Dermis blood vessel endothelial cell (primary cell): ENCODE results near the gene OAS2. TPM values are rescaled to one million over a fixed set of nuclear protein-coding genes. Genes with fewer than 3 reads are reported as not detected.
"Not testable (repeated sequence)": the region's sequence is repeated elsewhere in the genome, so short reads cannot be mapped to it uniquely, and the experiment has no call there.

ENCODE experiments used
- DNase-seq: peaks from one replicate; pipeline ENCODE4 v3.0.0; 2010
- total RNA-seq: library from RNA; depleted of rRNA; stranded (reverse); fragments of >200 nt; gene quantifications from 2 replicates; pipeline ENCODE4 v1.2.3, GENCODE V29; 2014

OAS2 gene
- total RNA-seq, 1 donor from 2014 or later: 7.5 TPM

GRCh38 chr12:112950701-112951100, 27.6 kb upstream of the OAS2 start:
- no peak for DNase-seq

- DNase-seq: not testable (repeated sequence)
These were observed 21.2 kb upstream of the OAS2 start for GRCh38 chr12:112957125-112957524.

GRCh38 chr12:112961074-112961473, 17.2 kb upstream of the OAS2 start:
- DNase-seq: no peak

GRCh38 chr12:112961536-112961935, 16.8 kb upstream of the OAS2 start:
- DNase-seq: no peak

DNA sequence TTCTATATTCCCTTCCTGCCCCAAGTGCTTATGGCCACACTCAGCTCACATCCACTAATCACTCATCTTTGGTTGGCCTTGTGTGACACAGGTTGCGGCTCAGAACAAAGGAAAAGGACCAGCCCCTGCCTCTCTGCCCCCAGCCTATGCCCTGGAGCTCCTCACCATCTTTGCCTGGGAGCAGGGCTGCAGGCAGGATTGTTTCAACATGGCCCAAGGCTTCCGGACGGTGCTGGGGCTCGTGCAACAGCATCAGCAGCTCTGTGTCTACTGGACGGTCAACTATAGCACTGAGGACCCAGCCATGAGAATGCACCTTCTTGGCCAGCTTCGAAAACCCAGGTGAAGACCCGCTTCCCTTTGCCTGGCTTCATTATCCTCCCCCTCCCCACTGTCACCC, 15.8 kb upstream of the OAS2 start:
- DNase-seq: no peak

GRCh38 chr12:112963227-112963861, 15.0 kb upstream of the OAS2 start:
- DNase-seq: no peak

GRCh38 chr12:112964067-112964670, 14.2 kb upstream of the OAS2 start:
- no peak for DNase-seq

GRCh38 chr12:112964915-112965314, 13.4 kb upstream of the OAS2 start:
- DNase-seq: no peak

GRCh38 chr12:112965643-112966042, 12.7 kb upstream of the OAS2 start:
- DNase-seq: no peak

- no peak for DNase-seq
These were observed 11.0 kb upstream of the OAS2 start for GRCh38 chr12:112967306-112967705.

GRCh38 chr12:112967858-112968257, 10.5 kb upstream of the OAS2 start:
- DNase-seq: no peak

- no peak for DNase-seq
These were observed 8.6 kb upstream of the OAS2 start for GRCh38 chr12:112969547-112970306.

- no peak for DNase-seq
These were observed 7.9 kb upstream of the OAS2 start for GRCh38 chr12:112970391-112970790.

GRCh38 chr12:112971248-112971647, 7.1 kb upstream of the OAS2 start:
- DNase-seq: peak; percentile 85

DNA sequence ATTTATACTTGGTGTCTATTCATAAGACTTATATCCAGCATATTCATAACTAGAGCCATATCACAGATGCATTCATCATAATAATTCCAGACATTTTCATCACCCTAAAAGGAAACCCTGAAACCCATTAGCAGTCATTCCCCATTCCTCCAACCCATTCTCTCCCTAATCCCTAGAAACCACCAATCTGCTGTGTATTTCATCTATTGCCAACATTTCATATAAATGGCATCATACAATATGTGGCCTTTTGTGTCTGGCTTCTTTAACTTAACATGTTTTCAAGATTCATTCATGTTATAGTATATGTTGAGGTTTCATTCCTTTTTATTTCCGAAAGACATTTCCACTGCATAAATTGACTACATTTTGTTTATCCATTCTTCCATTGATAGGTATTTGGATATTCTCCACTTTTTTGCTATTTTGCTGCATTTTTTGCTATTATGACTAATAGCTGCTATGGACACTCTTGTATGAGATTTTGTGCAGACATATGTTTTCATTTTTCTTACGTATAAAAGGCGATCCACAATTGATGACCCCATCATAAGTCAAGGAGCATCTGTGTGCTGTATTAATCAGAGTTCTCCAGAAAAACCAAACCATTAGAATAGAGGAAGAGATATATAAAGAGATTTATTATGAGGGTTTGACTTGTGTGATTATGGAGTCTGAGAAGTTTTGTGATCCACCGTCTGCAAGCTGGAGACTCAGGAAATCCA, 5.1 kb upstream of the OAS2 start:
- no peak for DNase-seq

DNA sequence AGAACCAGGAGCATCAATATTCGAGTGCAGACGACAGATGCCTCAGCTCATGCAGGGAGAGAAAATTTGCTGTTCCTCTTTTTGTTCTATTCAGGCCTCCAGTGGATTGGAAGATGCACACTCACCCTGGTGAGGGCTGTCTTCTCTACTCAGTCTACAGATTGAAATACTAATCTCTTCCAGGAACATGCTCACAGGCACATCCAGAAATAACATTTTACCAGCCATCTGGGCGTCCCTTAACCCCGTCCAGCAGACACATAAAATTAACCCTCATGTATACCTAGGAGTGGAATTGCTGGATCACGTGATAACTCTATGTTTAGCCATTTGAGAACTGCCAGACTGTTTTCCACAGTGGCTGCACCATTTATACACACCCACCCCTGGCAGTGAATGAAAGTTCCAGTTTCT, 4.5 kb upstream of the OAS2 start:
- peak; percentile 13 for DNase-seq

- DNase-seq: no peak
These were observed 3.4 kb upstream of the OAS2 start for GRCh38 chr12:112974904-112975303.

DNA sequence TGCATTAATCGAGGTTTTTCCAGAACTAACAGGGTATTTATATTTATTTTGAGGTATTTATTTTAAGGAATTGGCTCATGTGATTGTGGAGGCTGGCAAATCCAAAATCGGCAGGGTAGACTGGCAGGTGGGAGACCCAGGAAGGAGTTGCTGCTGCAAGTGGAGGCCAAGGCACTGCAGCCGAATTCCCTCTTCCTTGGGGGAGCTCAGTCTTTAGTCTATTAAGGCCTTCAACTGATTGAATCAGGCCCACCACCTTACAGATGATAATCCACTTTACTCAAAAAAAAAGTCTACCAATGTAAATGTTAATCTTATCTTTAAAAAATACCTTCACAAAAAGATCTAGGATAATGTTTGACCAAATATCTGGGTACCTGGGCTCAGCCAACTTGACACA, 1.2 kb upstream of the OAS2 start:
- DNase-seq: no peak

GRCh38 chr12:112977641-112978040, 678 bp upstream of the OAS2 start:
- DNase-seq: peak; percentile 48

DNA sequence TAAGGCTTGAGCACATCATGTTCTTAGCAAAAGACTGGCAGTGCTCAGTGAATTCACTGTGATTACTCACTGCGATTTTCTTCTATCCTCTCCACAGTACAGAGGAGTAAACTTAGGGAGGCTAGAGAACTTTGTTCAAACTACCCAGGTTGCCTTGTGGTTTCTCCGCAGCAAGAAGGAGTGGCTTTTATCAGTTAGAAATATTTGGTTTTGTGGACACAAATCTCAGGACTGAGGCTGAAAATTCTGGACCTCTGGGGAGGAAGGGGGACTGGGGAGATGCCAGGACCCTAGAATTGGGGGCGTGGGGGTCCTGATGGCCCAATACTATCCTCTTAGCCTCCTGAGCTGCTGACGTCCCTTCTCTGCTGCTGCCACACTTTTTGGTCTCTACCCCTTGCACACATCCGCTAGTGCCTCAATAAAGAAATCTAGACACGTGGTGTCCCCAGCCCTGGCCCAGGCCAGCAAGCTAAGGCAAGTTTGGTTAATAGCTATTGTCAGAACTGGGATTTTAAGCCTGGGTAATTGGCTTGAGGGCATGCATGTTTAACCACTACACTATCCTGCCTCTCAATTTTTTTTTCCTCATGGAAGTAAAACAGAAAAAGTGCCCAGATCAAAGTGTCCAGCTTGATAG, 842 bp downstream of the OAS2 start:
- no peak for DNase-seq

DNA sequence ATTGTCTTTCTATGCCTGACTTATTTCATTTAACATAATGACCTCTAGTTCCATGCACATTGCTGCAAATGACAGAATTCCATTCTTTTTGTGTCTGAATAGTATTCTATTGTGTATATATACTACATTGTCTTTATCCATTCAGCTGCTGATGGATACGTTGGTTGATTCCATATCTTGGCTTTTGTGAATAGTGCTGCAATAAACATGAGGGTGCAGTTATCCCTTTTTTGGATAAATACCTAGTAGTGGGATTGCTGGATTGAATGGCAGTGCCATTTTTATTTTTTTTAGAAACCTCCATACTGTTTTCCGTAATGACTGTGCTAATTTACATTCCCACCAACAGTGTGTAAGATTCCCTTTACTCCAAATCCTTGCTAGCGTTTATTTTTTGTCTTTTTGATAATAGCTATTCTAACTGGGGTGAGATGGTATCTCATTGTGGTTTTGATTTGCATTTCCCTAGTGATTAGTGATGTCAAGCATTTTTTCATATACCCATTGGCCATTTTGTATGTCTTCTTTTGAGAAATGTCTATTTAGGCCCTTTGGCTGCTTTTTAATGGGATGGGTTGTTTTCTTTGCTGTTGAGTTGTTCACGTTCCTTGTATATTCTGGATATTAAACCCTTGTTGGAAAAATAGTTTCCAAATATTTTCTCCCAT, 2.3 kb downstream of the OAS2 start:
- DNase-seq: no peak

DNA sequence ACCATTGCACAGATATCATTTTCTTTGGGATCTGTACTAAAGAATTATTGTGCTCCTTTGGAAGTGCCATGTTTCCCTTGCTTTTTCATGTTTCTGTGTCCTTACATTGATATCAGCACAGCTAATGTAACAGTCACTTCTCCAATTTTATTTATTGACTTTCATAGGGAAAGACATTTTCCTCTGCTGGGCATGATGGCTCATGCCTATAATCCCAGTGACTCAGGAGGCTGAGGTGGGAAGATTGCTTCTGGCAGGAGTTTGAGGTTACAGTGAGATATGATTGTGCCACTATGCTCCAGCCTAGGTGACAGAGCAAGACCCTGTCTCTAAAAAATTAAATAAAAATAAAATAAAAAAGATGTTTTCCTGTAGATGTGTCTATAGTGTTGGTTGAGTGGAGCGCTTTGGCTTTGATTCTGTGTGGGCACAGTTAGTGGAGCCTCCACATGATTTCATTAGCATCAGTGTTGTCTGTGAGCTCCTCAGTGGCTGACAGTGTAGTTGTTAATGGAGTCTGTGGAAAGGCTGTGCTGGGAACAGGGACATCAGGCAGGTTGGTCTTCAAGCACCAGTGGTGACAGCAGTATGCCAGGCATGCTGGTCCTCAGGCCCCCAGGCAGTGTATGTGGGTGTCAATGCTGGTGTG, 7.4 kb downstream of the OAS2 start:
- no peak for DNase-seq
